Body of pancreas (tissue), 4 donors: ENCODE measurements around the gene ZNF862. TPM values are rescaled to one million over a fixed set of nuclear protein-coding genes. Genes with fewer than 3 reads are reported as not detected.

Experiments
- ATAC-seq: fragments of 150-250 bp; one replicate; pipeline ENCODE4 v1.9.1; 2016
- DNase-seq, 4 donors: peaks; one replicate each; pipeline ENCODE4 v3.0.0-alpha.2; 2019
- H3K27ac ChIP-seq, 4 donors: fragments of 200-600 bp; sonication (generic); 1 replicate in 3 of 4; 2 replicates in 1 of 4; pipeline versions ENCODE4 v1.5.1 to v1.6.1; 2016 to 2019; ENCODE audit warnings: mild to moderate bottlenecking in 1 of 4, mixed read lengths in 1 of 4, moderate library complexity in 1 of 4
- H3K27me3 ChIP-seq, 2 donors: fragments of 200-600 bp; sonication (generic); one replicate each; pipeline ENCODE4 v1.6.0; 2016; ENCODE audit warnings: mild to moderate bottlenecking in 1 of 2
- H3K36me3 ChIP-seq, 2 donors: fragments of 200-600 bp; sonication (generic); replicated peaks in 1 of 2; 2 replicates each; pipeline ENCODE4 v1.5.1; 2016; ENCODE audit warnings: low read depth in 2 of 2; ENCODE audit not compliant: insufficient read depth in 1 of 2
- H3K4me1 ChIP-seq: fragments of 200-600 bp; sonication (generic); one replicate; pipeline ENCODE4 v1.6.0; 2016
- H3K4me3 ChIP-seq, 2 donors: fragments of 200-600 bp; sonication (generic); 1 replicate in 1 of 2; 2 replicates in 1 of 2; pipeline ENCODE4 v1.5.1; 2016 to 2019
- H3K9me3 ChIP-seq, 3 donors: fragments of 200-600 bp; sonication (generic); 1 replicate in 2 of 3; 2 replicates in 1 of 3; pipeline ENCODE4 v1.5.1; 2016
- CTCF ChIP-seq, 7 experiments: fragments of 450-650 bp in 4 of 7; fragments of 200-600 bp in 3 of 7; sonication (generic) in 3 of 7; IDR thresholded peaks; one replicate each; pipeline ENCODE4 v1.5.1; 2016 to 2019; ENCODE audit warnings: antibody characterized with exemption in 7 of 7
- POLR2A ChIP-seq, 3 donors: fragments of 450-650 bp; IDR thresholded peaks; one replicate each; pipeline ENCODE4 v1.6.1; 2016; ENCODE audit warnings: antibody characterized with exemption in 3 of 3, mild to moderate bottlenecking in 2 of 3
- WGBS, 2 donors: methylation state at CpG; one replicate each; pipeline ENCODE4 v1.1.5; 2017; 5-methylcytosine and 5-hydroxymethylcytosine counted together
- intact Hi-C: fragments of 100-400 bp; cut with DNase I; formaldehyde crosslinking; loops from one replicate; pipeline ENCODE4 v1.15.1; 2023
- total RNA-seq, 2 donors: library from RNA; depleted of rRNA; stranded (reverse); fragments of >200 nt; gene quantifications; one replicate each; pipeline ENCODE4 v1.1.0, GENCODE V29; 2016

Gene ZNF862
- total RNA-seq, 2 donors from 2014 or later = 10.9 to 18.8 TPM

GRCh38 chr7:149856583-149856982 is 18.4 kb downstream of the ZNF862 start:
- intact Hi-C loops = no loop called here
- Histone ChIP-seq H3K9me3 (no peaks in the 10 kb centered on the region), H3K27ac (no peak overlapping the region), H3K36me3 (peaks cover 0 to 3% of the 10 kb centered on the region in 2 donors), H3K4me1 (peaks cover 19% of the 10 kb centered on the region), H3K27me3 (no peaks in the 10 kb centered on the region), H3K4me3 (no peak overlapping the region)
- 82 to 85% methylated on average over 8 of the region's 8 CpGs for WGBS, 2 donors
- TF ChIP-seq POLR2A (IDR thresholded peaks at IDR 0.05) = no peak
- no peak for TF ChIP-seq CTCF (IDR thresholded peaks at IDR 0.05)
- DNase-seq = no peak
- ATAC-seq = no peak

GRCh38 chr7:149859369-149859768 is 21.2 kb downstream of the ZNF862 start:
- Histone ChIP-seq H3K9me3 (no peaks in the 10 kb centered on the region), H3K4me3 (no peak overlapping the region), H3K27ac (no peak overlapping the region), H3K36me3 (peaks cover 6 to 7% of the 10 kb centered on the region in 2 donors), H3K27me3 (no peaks in the 10 kb centered on the region), H3K4me1 (peaks cover 14% of the 10 kb centered on the region)
- no peak for TF ChIP-seq POLR2A (IDR thresholded peaks at IDR 0.05)
- no peak for TF ChIP-seq CTCF (IDR thresholded peaks at IDR 0.05)
- intact Hi-C loops = no loop called here
- ATAC-seq (no peak), DNase-seq (no peak)
- WGBS, 2 donors = 73 to 82% methylated on average over 6 of the region's 6 CpGs

GRCh38 chr7:149859876-149860275 is 21.7 kb downstream of the ZNF862 start:
- DNase-seq (no peak), ATAC-seq (no peak)
- no peak overlapping the region for H3K4me3 ChIP-seq
- no peak for TF ChIP-seq CTCF (IDR thresholded peaks at IDR 0.05)
- TF ChIP-seq POLR2A (IDR thresholded peaks at IDR 0.05) = no peak
- H3K36me3 ChIP-seq = peaks cover 6 to 7% of the 10 kb centered on the region in 2 donors
- H3K9me3 ChIP-seq = no peaks in the 10 kb centered on the region
- no peaks in the 10 kb centered on the region for H3K27me3 ChIP-seq
- peaks cover 9% of the 10 kb centered on the region for H3K4me1 ChIP-seq
- intact Hi-C loops = no loop called here
- H3K27ac ChIP-seq = no peak overlapping the region
- WGBS, 2 donors = 79 to 98% methylated on average over 4 of the region's 4 CpGs

GRCh38 chr7:149860821-149861727 is 22.9 kb downstream of the ZNF862 start:
- intact Hi-C loops = no loop called here
- DNase-seq = no peak
- no peak for ATAC-seq
- Histone ChIP-seq H3K4me3 (no peak overlapping the region), H3K27ac (no peak overlapping the region), H3K36me3 (peaks cover 6 to 7% of the 10 kb centered on the region in 2 donors), H3K4me1 (no peaks in the 10 kb centered on the region), H3K9me3 (no peaks in the 10 kb centered on the region), H3K27me3 (no peaks in the 10 kb centered on the region)
- WGBS, 2 donors = 75 to 94% methylated on average over 13 to 32 of the region's 45 CpGs
- no peak for TF ChIP-seq POLR2A (IDR thresholded peaks at IDR 0.05)
- peak in 3 of 7 experiments; percentile 6 to 16 (median 13) for TF ChIP-seq CTCF (IDR thresholded peaks at IDR 0.05)

GRCh38 chr7:149861728-149862045 is 23.5 kb downstream of the ZNF862 start:
- no peaks in the 10 kb centered on the region for H3K27me3 ChIP-seq
- H3K36me3 ChIP-seq = peaks cover 6 to 7% of the 10 kb centered on the region in 2 donors
- TF ChIP-seq POLR2A (IDR thresholded peaks at IDR 0.05) (no peak), CTCF (IDR thresholded peaks at IDR 0.05) (no peak)
- ATAC-seq (no peak), DNase-seq (no peak)
- no peak overlapping the region for H3K4me3 ChIP-seq
- 92 to 97% methylated on average over 16 of the region's 16 CpGs for WGBS, 2 donors
- H3K4me1 ChIP-seq = no peaks in the 10 kb centered on the region
- no peak overlapping the region for H3K27ac ChIP-seq
- H3K9me3 ChIP-seq = no peaks in the 10 kb centered on the region
- intact Hi-C loops = no loop called here
